Measurements from ENCODE around the gene ZNF454.

GRCh38 chr5:178993236-178993765, 52.3 kb downstream of the ZNF454 start:
- no peak for TF ChIP-seq CTCF (IDR thresholded peaks at IDR 0.05)
- TF ChIP-seq POLR2AphosphoS5 (IDR thresholded peaks at IDR 0.05), result no peak
